C4-2B (cell line): Measurements from ENCODE around the gene GALNTL6.

ENCODE experiments used
- H3K27ac ChIP-seq: fragments of 450-650 bp; 2 replicates; pipeline ENCODE4 v1.5.1; 2017
- CTCF ChIP-seq: fragments of 450-650 bp; conservative IDR thresholded peaks from 2 replicates; pipeline ENCODE4 v1.5.1; 2017; ENCODE audit warnings: mild to moderate bottlenecking
- ZFX ChIP-seq: fragments of 450-650 bp; IDR thresholded peaks from 2 replicates; pipeline ENCODE4 v1.6.1; 2017

Gene GALNTL6

GRCh38 chr4:173046144-173046543 is 1232.9 kb downstream of the GALNTL6 start:
- H3K27ac ChIP-seq = no peak overlapping the region
- TF ChIP-seq ZFX (no peak), CTCF (no peak)

GRCh38 chr4:173046818-173047217 is 1233.6 kb downstream of the GALNTL6 start:
- H3K27ac ChIP-seq = peak overlapping the region; percentile 11; the same call in 1 of the 2 replicates
- no peak for TF ChIP-seq CTCF
- TF ChIP-seq ZFX = no peak

- no peak for TF ChIP-seq ZFX
- TF ChIP-seq CTCF = no peak
- no peak overlapping the region for H3K27ac ChIP-seq
Observed at GRCh38 chr4:173051232-173051631, 1238.0 kb downstream of the GALNTL6 start.

GRCh38 chr4:173051716-173052115 is 1238.5 kb downstream of the GALNTL6 start:
- TF ChIP-seq CTCF (no peak), ZFX (no peak)
- H3K27ac ChIP-seq = no peak overlapping the region

GRCh38 chr4:173052439-173052838 is 1239.2 kb downstream of the GALNTL6 start:
- H3K27ac ChIP-seq = peak overlapping the region; percentile 69
- TF ChIP-seq CTCF (no peak), ZFX (no peak)

GRCh38 chr4:173056271-173056670 is 1243.1 kb downstream of the GALNTL6 start:
- H3K27ac ChIP-seq = peak overlapping the region; percentile 78; the same call in 1 of the 2 replicates
- TF ChIP-seq CTCF (no peak), ZFX (no peak)

GRCh38 chr4:173056710-173057109 is 1243.5 kb downstream of the GALNTL6 start:
- H3K27ac ChIP-seq = peak overlapping the region; percentile 78; the same call in 1 of the 2 replicates
- TF ChIP-seq ZFX = no peak
- TF ChIP-seq CTCF = no peak
